IPS-11a (cell line): Measurements from ENCODE around the gene FFAR1.
"Not testable (repeated sequence)": the region's sequence is repeated elsewhere in the genome, so short reads cannot be mapped to it uniquely, and the experiment has no call there.

Experiments
- H3K4me3 ChIP-seq: one replicate; pipeline ENCODE4 v1.5.1; 2013; ENCODE audit warnings: low read depth, low read length, control low read depth

The FFAR1 gene

DNA sequence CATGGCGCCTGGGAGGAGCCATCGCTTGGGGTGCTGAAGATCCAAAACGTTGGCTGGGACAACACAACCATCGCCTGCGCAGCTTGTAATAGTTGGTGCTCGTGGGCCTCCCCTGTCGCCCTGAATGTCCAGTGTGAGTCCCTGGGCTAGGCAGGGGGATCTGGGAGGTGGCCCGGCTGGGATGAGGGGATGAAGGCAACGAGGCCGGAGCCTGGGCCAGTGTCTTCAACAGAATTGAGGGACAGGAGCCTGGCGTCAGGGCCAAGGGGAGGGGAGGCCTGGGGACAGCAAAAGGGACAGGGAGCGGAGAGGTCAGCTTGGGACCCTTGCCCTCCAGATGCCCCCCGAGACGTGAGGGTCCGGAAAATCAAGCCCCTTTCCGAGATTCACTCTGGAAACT lies 6.7 kb upstream of the FFAR1 start:
- H3K4me3 ChIP-seq, result no peak overlapping the region

GRCh38 chr19:35341565-35342225 lies 6.0 kb upstream of the FFAR1 start:
- H3K4me3 ChIP-seq, result no peak overlapping the region

- H3K4me3 ChIP-seq, result no peak overlapping the region
These were observed 5.3 kb upstream of the FFAR1 start for GRCh38 chr19:35342430-35342829.

DNA sequence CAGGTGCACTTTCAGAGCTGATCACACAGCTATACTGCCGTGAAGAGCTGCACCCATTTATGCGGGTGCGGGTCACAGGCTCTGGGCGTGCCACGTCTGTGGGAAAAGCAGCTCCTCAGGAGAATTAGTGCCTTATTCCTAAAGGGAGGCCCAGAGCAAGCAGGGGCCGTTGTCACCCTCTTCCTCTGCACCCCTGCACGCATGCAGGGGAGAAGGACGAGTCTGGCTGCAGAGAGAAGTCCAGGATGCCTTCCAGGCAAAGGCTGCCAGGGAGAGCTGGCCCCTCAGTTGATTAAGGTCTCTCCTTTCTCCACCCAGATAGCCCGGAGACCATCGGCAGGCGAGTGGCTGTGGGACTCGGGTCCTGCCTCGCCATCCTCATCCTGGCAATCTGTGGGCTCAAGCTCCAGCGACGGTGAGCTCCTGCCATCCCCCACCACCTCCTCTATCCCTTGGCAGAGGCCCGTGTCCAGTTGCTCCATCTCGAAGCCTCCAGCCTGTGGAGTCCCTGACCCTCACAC lies 3.1 kb upstream of the FFAR1 start:
- H3K4me3 ChIP-seq, result no peak overlapping the region

GRCh38 chr19:35345671-35346111 lies 2.0 kb upstream of the FFAR1 start:
- H3K4me3 ChIP-seq, result no peak overlapping the region

- H3K4me3 ChIP-seq, result no peak overlapping the region
These were observed 1.3 kb upstream of the FFAR1 start for GRCh38 chr19:35346193-35347052.

GRCh38 chr19:35347930-35348298 lies 212 bp downstream of the FFAR1 start:
- H3K4me3 ChIP-seq, result no peak overlapping the region

DNA sequence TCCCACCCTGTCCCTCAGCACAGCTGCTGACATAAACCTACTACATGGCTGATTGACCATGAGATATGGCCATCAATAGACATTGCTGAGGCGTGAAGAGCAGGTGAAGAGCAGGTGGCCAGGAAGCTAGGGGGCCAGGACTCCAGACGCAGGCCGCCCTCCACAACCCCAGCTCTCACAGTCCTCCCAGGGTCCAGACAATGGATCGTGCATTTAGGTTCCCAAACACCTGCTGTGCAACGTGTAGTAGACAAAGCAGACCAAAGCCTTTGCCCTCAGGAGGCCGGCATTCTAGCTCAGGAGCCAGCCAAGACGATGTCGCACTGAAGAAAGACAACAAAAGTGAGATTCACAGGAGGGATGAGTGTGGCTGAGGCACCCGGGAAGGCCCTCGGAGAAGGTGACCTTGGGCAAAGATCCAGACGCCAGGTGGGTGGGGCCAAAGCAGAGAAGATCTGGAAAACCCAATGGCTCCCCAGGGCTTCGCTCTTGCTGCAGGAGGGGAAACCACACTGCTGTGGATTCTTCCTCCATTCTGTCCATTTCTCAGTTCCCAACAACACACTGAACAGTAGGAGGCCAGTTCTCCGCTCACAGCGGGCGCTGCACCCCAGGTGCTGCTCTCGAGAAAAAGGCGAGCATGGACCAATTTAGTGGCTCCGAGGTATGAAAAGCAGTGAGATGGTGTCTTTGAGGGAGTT lies 1.4 kb downstream of the FFAR1 start:
- H3K4me3 ChIP-seq, result no peak overlapping the region

GRCh38 chr19:35349614-35350521 lies 2.2 kb downstream of the FFAR1 start:
- H3K4me3 ChIP-seq, result no peak overlapping the region

DNA sequence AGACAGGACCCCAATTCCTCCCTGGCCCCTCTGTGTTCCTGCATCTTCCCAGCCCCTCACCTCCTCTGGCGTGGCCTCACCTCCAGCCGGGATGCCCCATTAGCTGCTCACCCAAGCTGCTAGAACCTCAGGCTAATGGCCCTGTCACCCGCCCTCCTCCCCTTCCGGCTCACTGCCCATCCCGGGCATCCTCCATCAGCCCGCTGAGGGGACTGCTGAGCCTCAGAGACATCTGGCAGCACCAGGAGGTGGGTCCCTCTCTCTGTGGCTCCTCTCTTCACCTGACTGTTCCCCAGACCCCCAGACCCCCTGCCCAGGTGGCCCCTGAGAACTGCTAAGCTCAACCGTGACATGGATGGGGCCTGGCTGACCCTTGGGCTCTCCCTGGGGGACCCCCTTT lies 2.9 kb downstream of the FFAR1 start:
- H3K4me3 ChIP-seq, result no peak overlapping the region

GRCh38 chr19:35351411-35352176 lies 3.9 kb downstream of the FFAR1 start:
- H3K4me3 ChIP-seq, result no peak overlapping the region

DNA sequence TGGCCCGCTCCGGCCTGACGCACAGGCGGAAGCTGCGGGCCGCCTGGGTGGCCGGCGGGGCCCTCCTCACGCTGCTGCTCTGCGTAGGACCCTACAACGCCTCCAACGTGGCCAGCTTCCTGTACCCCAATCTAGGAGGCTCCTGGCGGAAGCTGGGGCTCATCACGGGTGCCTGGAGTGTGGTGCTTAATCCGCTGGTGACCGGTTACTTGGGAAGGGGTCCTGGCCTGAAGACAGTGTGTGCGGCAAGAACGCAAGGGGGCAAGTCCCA lies 4.4 kb downstream of the FFAR1 start:
- H3K4me3 ChIP-seq, result no peak overlapping the region

DNA sequence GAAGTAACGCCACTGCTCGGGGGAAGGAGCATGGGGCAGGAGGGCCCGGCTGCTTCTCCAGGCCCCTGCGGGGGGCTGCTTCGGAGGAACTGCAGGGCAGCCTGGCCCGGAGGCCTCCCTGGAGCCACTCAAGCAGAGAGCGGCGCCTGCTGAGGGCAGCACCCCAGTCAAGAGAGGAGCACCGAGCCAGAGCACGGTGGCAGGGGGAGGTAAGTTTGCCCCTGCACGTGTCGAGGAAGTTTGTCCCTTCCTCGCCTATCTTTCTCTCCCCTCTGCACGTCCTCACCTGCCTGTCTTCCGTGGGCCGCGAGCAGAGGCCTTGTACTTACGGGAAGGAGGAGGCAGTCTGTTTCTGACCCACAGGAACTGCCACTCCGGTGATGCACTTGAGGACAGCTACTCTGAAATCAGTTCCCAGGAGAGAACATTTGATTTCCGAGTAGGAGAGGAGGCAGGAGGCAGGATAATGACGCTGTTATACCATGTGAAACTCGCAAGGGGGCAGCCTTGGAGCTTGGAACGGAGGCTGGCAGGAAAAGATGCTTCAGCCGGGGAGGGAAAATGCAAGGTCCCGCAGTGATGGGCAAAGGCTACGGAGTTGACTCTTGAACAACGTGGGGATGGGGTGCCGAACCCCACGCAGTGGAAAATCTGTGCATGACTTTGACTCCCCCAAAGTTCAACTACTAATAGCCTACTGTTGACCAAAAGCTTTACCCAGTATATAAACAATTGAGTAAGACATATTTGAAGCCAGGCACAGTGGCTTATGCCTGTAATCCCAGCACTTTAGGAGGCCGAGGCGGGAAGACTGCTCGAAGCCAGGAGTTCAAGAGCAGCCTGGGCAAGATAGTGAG lies 5.0 kb downstream of the FFAR1 start:
- no peak overlapping the region for H3K4me3 ChIP-seq

DNA sequence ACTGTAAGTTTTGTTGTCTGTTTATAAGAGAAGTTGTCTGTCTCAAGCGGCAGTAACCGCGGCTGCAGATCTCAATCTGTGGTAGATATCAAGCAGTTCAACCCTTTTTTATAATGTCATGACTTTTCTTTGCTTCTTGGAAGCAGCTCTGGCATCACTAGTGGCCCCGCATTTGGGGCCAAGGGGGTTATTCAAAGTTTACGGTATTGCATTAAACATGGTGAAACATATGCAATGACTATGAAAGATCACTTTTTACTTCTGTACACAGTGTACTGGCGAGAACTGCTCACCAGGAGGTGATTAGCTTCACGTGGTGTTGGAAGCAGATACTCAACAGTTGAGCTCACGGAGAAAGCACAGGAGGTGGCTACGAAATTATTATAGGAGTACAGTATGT lies 5.9 kb downstream of the FFAR1 start:
- H3K4me3 ChIP-seq, result no peak overlapping the region

- H3K4me3 ChIP-seq, result no peak overlapping the region
These were observed 7.2 kb downstream of the FFAR1 start for GRCh38 chr19:35354898-35355297.

- H3K4me3 ChIP-seq, result no peak overlapping the region
These were observed 8.2 kb downstream of the FFAR1 start for GRCh38 chr19:35355791-35356460.

DNA sequence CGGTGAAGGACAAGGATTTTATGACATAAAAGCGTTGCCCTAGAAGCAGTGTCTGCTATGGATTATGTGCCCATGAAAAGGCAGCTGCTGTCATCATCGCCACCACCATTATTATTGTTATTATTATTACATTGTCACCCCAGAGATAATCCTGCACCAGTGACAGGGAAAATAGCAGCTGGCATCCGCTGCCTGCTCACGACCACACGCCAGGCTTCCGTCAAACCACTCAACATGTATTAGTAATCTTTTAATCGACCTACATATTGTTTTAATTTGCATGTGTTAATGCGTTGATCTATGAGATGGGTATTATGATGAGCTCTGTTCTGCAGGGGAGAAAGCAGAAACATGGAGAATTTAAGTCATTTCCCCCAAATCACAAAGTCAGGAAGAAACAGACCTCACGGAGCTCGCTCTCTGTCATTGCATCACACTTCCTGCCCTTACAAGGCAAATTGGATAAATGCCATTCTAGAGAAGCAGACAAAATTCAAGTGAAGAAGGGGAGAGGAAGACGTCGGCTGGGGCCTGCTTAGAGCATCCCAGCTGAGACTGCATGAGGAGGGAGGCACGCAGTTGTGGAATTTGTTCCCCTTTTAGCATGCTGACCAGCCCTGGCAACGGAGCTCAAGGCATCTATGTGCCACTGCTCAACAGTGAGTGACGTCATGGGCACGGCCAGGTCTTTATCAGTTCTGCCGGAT lies 10.3 kb downstream of the FFAR1 start, which contains the start of gene FFAR3:
TSS of gene FFAR3 (plus strand) at position 594 of the 707 bp plus-strand sequence. CDS start 431 bp downstream, outside the sequence.
- no peak within 1 kb of the TSS for H3K4me3 ChIP-seq

DNA sequence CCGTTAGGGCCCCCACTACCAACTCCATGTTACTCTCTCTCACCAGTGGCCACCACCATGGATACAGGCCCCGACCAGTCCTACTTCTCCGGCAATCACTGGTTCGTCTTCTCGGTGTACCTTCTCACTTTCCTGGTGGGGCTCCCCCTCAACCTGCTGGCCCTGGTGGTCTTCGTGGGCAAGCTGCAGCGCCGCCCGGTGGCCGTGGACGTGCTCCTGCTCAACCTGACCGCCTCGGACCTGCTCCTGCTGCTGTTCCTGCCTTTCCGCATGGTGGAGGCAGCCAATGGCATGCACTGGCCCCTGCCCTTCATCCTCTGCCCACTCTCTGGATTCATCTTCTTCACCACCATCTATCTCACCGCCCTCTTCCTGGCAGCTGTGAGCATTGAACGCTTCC lies 11.1 kb downstream of the FFAR1 start:
- H3K4me3 ChIP-seq, result not testable (repeated sequence)
